ENCODE data around the gene LEF1. TPM values are rescaled to one million over a fixed set of nuclear protein-coding genes. Genes with fewer than 3 reads are reported as not detected.

LEF1 gene
- total RNA-seq, 1 donor from 2014 or later = 2.8 TPM

- Mint-ChIP-seq H3K4me1 (ENCODE audit: low read depth) (peaks cover 27% of the 10 kb centered on the region), H3K9me3 (ENCODE audit: low read depth) (no peaks in the 10 kb centered on the region), H3K4me3 (ENCODE audit: unreplicated experiment) (peak overlapping the region; percentile 83), H3K36me3 (ENCODE audit: low read depth) (no peaks in the 10 kb centered on the region), H3K27ac (ENCODE audit: unreplicated experiment) (no peak overlapping the region), H3K27me3 (ENCODE audit: low read depth) (peaks cover 38% of the 10 kb centered on the region)
- DNase-seq (ENCODE audit: low spot score) = no peak
- TF ChIP-seq, protein P1, sequence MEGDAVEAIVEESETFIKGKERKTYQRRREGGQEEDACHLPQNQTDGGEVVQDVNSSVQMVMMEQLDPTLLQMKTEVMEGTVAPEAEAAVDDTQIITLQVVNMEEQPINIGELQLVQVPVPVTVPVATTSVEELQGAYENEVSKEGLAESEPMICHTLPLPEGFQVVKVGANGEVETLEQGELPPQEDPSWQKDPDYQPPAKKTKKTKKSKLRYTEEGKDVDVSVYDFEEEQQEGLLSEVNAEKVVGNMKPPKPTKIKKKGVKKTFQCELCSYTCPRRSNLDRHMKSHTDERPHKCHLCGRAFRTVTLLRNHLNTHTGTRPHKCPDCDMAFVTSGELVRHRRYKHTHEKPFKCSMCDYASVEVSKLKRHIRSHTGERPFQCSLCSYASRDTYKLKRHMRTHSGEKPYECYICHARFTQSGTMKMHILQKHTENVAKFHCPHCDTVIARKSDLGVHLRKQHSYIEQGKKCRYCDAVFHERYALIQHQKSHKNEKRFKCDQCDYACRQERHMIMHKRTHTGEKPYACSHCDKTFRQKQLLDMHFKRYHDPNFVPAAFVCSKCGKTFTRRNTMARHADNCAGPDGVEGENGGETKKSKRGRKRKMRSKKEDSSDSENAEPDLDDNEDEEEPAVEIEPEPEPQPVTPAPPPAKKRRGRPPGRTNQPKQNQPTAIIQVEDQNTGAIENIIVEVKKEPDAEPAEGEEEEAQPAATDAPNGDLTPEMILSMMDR (IDR thresholded peaks at IDR 0.05) = peak; percentile 51
These were observed 3.6 kb upstream of the LEF1 start for GRCh38 chr4:108172231-108172752.

DNA sequence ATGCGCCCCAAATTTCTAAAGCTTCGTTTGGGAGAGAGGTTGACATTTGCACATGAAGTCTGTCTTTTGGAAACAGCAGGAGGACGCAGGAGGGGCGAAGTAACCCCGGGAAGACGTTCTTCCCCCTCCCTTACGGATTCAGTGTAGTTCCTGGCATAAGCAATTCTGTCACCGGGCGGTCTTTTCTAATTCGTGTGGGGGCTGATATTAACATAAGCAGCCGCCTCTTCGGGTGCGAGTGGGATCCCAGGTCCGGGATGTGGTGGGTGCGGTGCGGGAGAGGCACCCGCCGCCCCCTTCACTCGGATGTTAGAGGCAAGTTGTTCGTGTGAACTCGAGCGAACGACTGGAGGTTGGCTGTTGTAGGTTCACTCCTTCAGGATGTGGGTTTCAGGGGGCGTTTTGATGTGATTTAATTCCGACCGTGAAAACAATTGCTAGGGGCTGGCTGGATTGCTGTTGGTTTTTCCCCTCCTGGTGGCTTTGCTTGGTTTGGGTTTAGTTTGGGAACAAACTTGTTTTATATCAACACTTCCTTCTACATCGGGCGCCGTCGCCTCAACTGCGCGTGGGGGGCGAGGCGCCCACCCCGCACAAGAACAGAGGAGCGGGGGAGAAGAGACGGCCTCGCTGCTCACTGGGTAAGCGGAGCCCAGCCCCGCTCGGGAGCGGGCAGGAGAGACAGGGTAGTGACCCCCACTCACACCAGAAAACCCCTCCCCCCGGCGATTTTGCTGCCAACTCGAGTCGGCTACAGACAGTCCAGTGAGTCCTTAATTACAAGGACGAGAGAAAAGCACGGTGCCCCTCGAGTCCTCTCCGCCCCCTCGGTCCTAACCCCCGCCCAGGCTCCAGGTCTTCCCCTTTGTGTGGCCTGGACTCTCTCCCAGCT, 2.9 kb upstream of the LEF1 start:
- Mint-ChIP-seq H3K4me1 (ENCODE audit: low read depth) (peaks cover 32% of the 10 kb centered on the region), H3K27me3 (ENCODE audit: low read depth) (peaks cover 39% of the 10 kb centered on the region), H3K36me3 (ENCODE audit: low read depth) (no peaks in the 10 kb centered on the region), H3K27ac (ENCODE audit: unreplicated experiment) (no peak overlapping the region), H3K4me3 (ENCODE audit: unreplicated experiment) (peak overlapping the region; percentile 33), H3K9me3 (ENCODE audit: low read depth) (no peaks in the 10 kb centered on the region)
- no peak for DNase-seq (ENCODE audit: low spot score)
- TF ChIP-seq, protein P1 (IDR thresholded peaks at IDR 0.05) = no peak

GRCh38 chr4:108170631-108171338, 2.1 kb upstream of the LEF1 start:
- H3K27me3 Mint-ChIP-seq (ENCODE audit: low read depth) = peaks cover 44% of the 10 kb centered on the region
- no peak overlapping the region for H3K27ac Mint-ChIP-seq (ENCODE audit: unreplicated experiment)
- TF ChIP-seq, protein P1 (IDR thresholded peaks at IDR 0.05) = no peak
- peaks cover 40% of the 10 kb centered on the region for H3K4me1 Mint-ChIP-seq (ENCODE audit: low read depth)
- no peaks in the 10 kb centered on the region for H3K36me3 Mint-ChIP-seq (ENCODE audit: low read depth)
- DNase-seq (ENCODE audit: low spot score) = no peak
- no peaks in the 10 kb centered on the region for H3K9me3 Mint-ChIP-seq (ENCODE audit: low read depth)
- H3K4me3 Mint-ChIP-seq (ENCODE audit: unreplicated experiment) = peak overlapping the region; percentile 33

DNA sequence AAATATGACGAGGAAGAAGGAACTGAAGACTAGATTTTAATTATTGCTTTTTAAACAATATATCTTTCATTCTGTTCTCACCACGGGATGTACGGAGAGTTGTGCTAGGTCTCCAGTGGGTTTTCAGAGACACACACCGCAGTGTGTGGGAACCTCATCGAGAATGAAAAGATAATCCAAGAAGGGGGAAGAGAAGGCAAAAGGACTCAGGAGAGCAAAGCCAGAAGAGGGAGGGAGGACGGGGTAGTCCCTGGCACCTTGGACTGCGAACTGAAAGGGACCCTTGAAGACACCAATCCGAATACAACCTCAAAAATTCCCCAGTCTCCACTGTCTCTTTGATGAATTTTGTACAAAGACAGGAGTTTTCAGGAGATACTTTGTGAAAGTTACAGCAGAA, 932 bp upstream of the LEF1 start:
- H3K9me3 Mint-ChIP-seq (ENCODE audit: low read depth) = no peaks in the 10 kb centered on the region
- no peak for DNase-seq (ENCODE audit: low spot score)
- no peak overlapping the region for H3K27ac Mint-ChIP-seq (ENCODE audit: unreplicated experiment)
- H3K4me3 Mint-ChIP-seq (ENCODE audit: unreplicated experiment) = peak overlapping the region; percentile 83
- H3K4me1 Mint-ChIP-seq (ENCODE audit: low read depth) = peaks cover 41% of the 10 kb centered on the region
- TF ChIP-seq, protein P1 (IDR thresholded peaks at IDR 0.05) = no peak
- H3K36me3 Mint-ChIP-seq (ENCODE audit: low read depth) = no peaks in the 10 kb centered on the region
- peaks cover 52% of the 10 kb centered on the region for H3K27me3 Mint-ChIP-seq (ENCODE audit: low read depth)

DNA sequence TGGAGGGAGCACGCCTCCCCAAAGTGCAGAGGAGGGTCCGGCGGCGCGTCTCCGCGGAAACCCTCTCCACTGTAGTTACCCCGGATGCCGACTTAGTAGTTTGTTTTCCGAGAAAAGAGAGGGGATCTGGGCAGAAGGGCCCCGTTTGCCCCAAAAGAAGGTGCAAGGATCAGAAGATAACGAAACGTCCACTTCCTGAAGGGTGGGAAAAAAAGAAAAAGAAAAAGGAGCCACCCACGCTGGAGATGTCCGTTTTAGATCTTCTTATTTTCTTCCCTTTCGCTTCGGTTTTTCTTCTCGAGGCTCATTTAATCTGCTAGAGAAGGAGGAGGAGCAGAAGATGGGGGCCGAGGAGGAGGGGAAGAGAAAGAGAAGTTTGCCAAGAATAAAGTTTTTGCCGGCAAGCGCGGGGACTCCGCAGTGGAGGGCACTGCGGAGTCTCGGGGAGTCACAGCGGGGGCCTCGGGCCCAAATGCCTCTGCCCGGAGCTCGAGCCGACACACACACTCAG, 517 bp downstream of the LEF1 start:
- Mint-ChIP-seq H3K27me3 (ENCODE audit: low read depth) (peaks cover 53% of the 10 kb centered on the region), H3K36me3 (ENCODE audit: low read depth) (no peaks in the 10 kb centered on the region), H3K4me3 (ENCODE audit: unreplicated experiment) (peak overlapping the region; percentile 83), H3K27ac (ENCODE audit: unreplicated experiment) (no peak overlapping the region), H3K4me1 (ENCODE audit: low read depth) (peaks cover 34% of the 10 kb centered on the region), H3K9me3 (ENCODE audit: low read depth) (no peaks in the 10 kb centered on the region)
- TF ChIP-seq, protein P1 (IDR thresholded peaks at IDR 0.05) = no peak
- DNase-seq (ENCODE audit: low spot score) = no peak

All from chondrocyte (in vitro differentiated cells).